ENCODE data around the gene GNAI3. TPM values are rescaled to one million over a fixed set of nuclear protein-coding genes. Genes with fewer than 3 reads are reported as not detected.

GNAI3 gene
- total and polyA plus RNA-seq, 2 experiments from 2014 or later, result 5.0 to 7.9 TPM

GRCh38 chr1:109532365-109533136 is 15.9 kb upstream of the GNAI3 start:
- Histone ChIP-seq H3K36me3 (no peaks in the 10 kb centered on the region), H3K27ac (no peak overlapping the region), H3K4me1 (ENCODE audit: low read depth) (peaks cover 20% of the 10 kb centered on the region), H3K4me3 (no peak overlapping the region), H3K9me3 (ENCODE audit: low read depth) (no peaks in the 10 kb centered on the region), H3K27me3 (no peaks in the 10 kb centered on the region)
- peak; percentile 98 for TF ChIP-seq CTCF (IDR thresholded peaks at IDR 0.05; ENCODE audit: low read depth, low read length)
- peak; percentile 82 to 84 for DNase-seq (ENCODE audit: low read depth in 1 of 2, low spot score in 1 of 2)

- H3K4me1 ChIP-seq (ENCODE audit: low read depth), result peaks cover 21% of the 10 kb centered on the region
These were observed 14.0 kb upstream of the GNAI3 start for GRCh38 chr1:109534307-109534858.

GRCh38 chr1:109535481-109535880 is 12.9 kb upstream of the GNAI3 start:
- no peak overlapping the region for H3K4me3 ChIP-seq
- no peak for TF ChIP-seq CTCF (IDR thresholded peaks at IDR 0.05; ENCODE audit: low read depth, low read length)
- no peak for DNase-seq (ENCODE audit: low read depth in 1 of 2, low spot score in 1 of 2)
- H3K4me1 ChIP-seq (ENCODE audit: low read depth), result peaks cover 28% of the 10 kb centered on the region
- H3K27me3 ChIP-seq, result no peaks in the 10 kb centered on the region
- peak overlapping the region; percentile 71 for H3K27ac ChIP-seq
- H3K36me3 ChIP-seq, result no peaks in the 10 kb centered on the region
- no peaks in the 10 kb centered on the region for H3K9me3 ChIP-seq (ENCODE audit: low read depth)

More at GRCh38 chr1:109534307-109534858, 14.0 kb upstream of the GNAI3 start:
- no peaks in the 10 kb centered on the region for H3K36me3 ChIP-seq
- TF ChIP-seq CTCF (IDR thresholded peaks at IDR 0.05; ENCODE audit: low read depth, low read length), result no peak
- DNase-seq (ENCODE audit: low read depth in 1 of 2, low spot score in 1 of 2), result no peak
- no peak overlapping the region for H3K4me3 ChIP-seq
- peak overlapping the region; percentile 71 for H3K27ac ChIP-seq
- no peaks in the 10 kb centered on the region for H3K9me3 ChIP-seq (ENCODE audit: low read depth)
- H3K27me3 ChIP-seq, result no peaks in the 10 kb centered on the region

GRCh38 chr1:109535971-109536491 is 12.4 kb upstream of the GNAI3 start:
- no peaks in the 10 kb centered on the region for H3K27me3 ChIP-seq
- no peak for TF ChIP-seq CTCF (IDR thresholded peaks at IDR 0.05; ENCODE audit: low read depth, low read length)
- peak overlapping the region; percentile 71 for H3K27ac ChIP-seq
- no peak overlapping the region for H3K4me3 ChIP-seq
- peak in 1 of 2 donors; percentile 65 for DNase-seq (ENCODE audit: low read depth in 1 of 2, low spot score in 1 of 2)
- H3K4me1 ChIP-seq (ENCODE audit: low read depth), result peaks cover 28% of the 10 kb centered on the region
- H3K9me3 ChIP-seq (ENCODE audit: low read depth), result no peaks in the 10 kb centered on the region
- H3K36me3 ChIP-seq, result no peaks in the 10 kb centered on the region

- TF ChIP-seq CTCF (IDR thresholded peaks at IDR 0.05; ENCODE audit: low read depth, low read length), result no peak
- H3K4me1 ChIP-seq (ENCODE audit: low read depth), result peaks cover 25% of the 10 kb centered on the region
- no peak for DNase-seq (ENCODE audit: low read depth in 1 of 2, low spot score in 1 of 2)
- H3K9me3 ChIP-seq (ENCODE audit: low read depth), result no peaks in the 10 kb centered on the region
- no peaks in the 10 kb centered on the region for H3K27me3 ChIP-seq
- H3K36me3 ChIP-seq, result no peaks in the 10 kb centered on the region
- H3K27ac ChIP-seq, result no peak overlapping the region
- no peak overlapping the region for H3K4me3 ChIP-seq
These were observed 10.8 kb upstream of the GNAI3 start for GRCh38 chr1:109537450-109538178.
